K562 (cell line): Measurements from ENCODE around the gene ADORA3. TPM values are rescaled to one million over a fixed set of nuclear protein-coding genes. Genes with fewer than 3 reads are reported as not detected.

Experiments
- ATAC-seq: fragments of 200-7000 bp; cut with Tn5 transposase; 3 replicates; pipeline ENCODE4 v1.9.1; 2020; ENCODE audit warnings: moderate library complexity
- BruUV-seq: library from RNA; stranded (reverse); fragments of 400-500 nt; replicated peaks from 2 replicates; lab custom pipeline; 2021; lab: Mats Ljungman, UMichigan
- CTCF ChIA-PET: fragments of 300-600 bp; formaldehyde crosslinking; extraction: SDS; loops from one replicate; lab custom pipeline; 2021; ENCODE audit warnings: low intra/inter-chr PET ratio; lab: Yijun Ruan, JAX
- POLR2A ChIA-PET: fragments of 300-600, 350-650 bp; sonication (Branson Sonifier 250); formaldehyde crosslinking; extraction: SDS; loops from one replicate; lab custom pipeline; 2021; ENCODE audit warnings: antibody characterized with exemption, inconsistent platforms; lab: Yijun Ruan, JAX
- DNase-seq, 4 experiments: peaks; one replicate each; pipeline versions ENCODE4 v3.0.0 to v3.0.0-alpha.2; 2011 to 2018; ENCODE audit warnings: low spot score in 3 of 4, mixed read lengths in 3 of 4; ENCODE audit errors: extremely low read depth in 1 of 4
- FAIRE-seq: peaks from 2 replicates; lab custom pipeline; 2011; peaks lifted over from hg19 to GRCh38; lab: Jason Lieb, UNC
- H2AFZ ChIP-seq: 2 replicates; pipeline ENCODE4 v1.6.0; 2011; ENCODE audit warnings: low read depth, low read length, control low read depth, inconsistent platforms
- H3K27ac ChIP-seq: fragments of 200-600 bp; 3 replicates; pipeline ENCODE4 v1.8.0; 2011; ENCODE audit warnings: low read depth, mild to moderate bottlenecking, control low read depth, inconsistent platforms, low read length, moderate library complexity, mixed read lengths; ENCODE audit errors: extremely low read depth
- H3K27me3 ChIP-seq, 2 experiments: fragments of 300-600 bp in 1 of 2; 2 replicates in 1 of 2; 3 replicates in 1 of 2; pipeline versions ENCODE4 v1.6.0 to v1.8.0; 2011; ENCODE audit warnings: inconsistent platforms in 2 of 2, low read length in 2 of 2, mild to moderate bottlenecking in 1 of 2, mixed read lengths in 1 of 2, moderate library complexity in 1 of 2; ENCODE audit not compliant: control insufficient read depth in 2 of 2, insufficient read depth in 2 of 2
- H3K36me3 ChIP-seq: fragments of 300-600 bp; 3 replicates; pipeline ENCODE4 v1.8.0; 2011; ENCODE audit warnings: mild to moderate bottlenecking, low read length, inconsistent platforms; ENCODE audit not compliant: control insufficient read depth, insufficient read depth
- H3K4me1 ChIP-seq, 2 experiments: fragments of 200-600 bp in 1 of 2; replicated peaks in 1 of 2; 2 replicates in 1 of 2; 3 replicates in 1 of 2; pipeline versions ENCODE4 v1.5.1 to v1.8.0; 2011; ENCODE audit warnings: inconsistent platforms in 2 of 2, low read length in 2 of 2, mild to moderate bottlenecking in 1 of 2, mixed read lengths in 1 of 2, moderate library complexity in 1 of 2; ENCODE audit not compliant: control insufficient read depth in 2 of 2, insufficient read depth in 2 of 2
- H3K4me2 ChIP-seq: 2 replicates; pipeline ENCODE4 v1.6.1; 2011; ENCODE audit warnings: low read length, control low read depth, inconsistent platforms, mixed read lengths; ENCODE audit not compliant: insufficient read depth
- H3K4me3 ChIP-seq: fragments of 200-600 bp; sonication (generic), shearing (Covaris generic); 2 replicates; pipeline ENCODE4 v1.5.1; 2016; ENCODE audit warnings: control low read depth, inconsistent platforms
- H3K79me2 ChIP-seq: fragments of 200-600 bp; 3 replicates; pipeline ENCODE4 v1.8.0; 2011; ENCODE audit warnings: low read length, inconsistent platforms; ENCODE audit not compliant: control insufficient read depth, insufficient read depth
- H3K9ac ChIP-seq, 2 experiments: 2 replicates each; pipeline versions ENCODE4 v1.6.0 to v1.6.1; 2011; ENCODE audit warnings: low read depth in 2 of 2, low read length in 2 of 2, control low read depth in 1 of 2, inconsistent platforms in 1 of 2, mild to moderate bottlenecking in 1 of 2, mixed read lengths in 1 of 2; ENCODE audit not compliant: insufficient read depth in 1 of 2
- H3K9me1 ChIP-seq: one replicate; pipeline ENCODE4 v1.6.0; 2011; ENCODE audit warnings: inconsistent platforms, mild to moderate bottlenecking, low read length, moderate library complexity; ENCODE audit not compliant: control insufficient read depth, insufficient read depth
- H3K9me3 ChIP-seq: replicated peaks from 2 replicates; pipeline ENCODE4 v1.5.1; 2011; ENCODE audit warnings: low read depth, low read length, inconsistent platforms; ENCODE audit not compliant: control insufficient read depth, insufficient read depth
- H4K20me1 ChIP-seq: replicated peaks from 2 replicates; pipeline ENCODE4 v1.6.1; 2011; ENCODE audit warnings: low read length, inconsistent platforms, mixed read lengths; ENCODE audit not compliant: control insufficient read depth, insufficient read depth
- CEBPG ChIP-seq, 3 experiments: fragments of 200-800 bp in 1 of 3; sonication (Bioruptor generic) in 1 of 3; sonication (generic) in 1 of 3; formaldehyde crosslinking in 1 of 3; IDR thresholded peaks in 2 of 3; conservative IDR thresholded peaks in 1 of 3; 2 replicates each; pipeline versions ENCODE4 v1.6.1 to v1.8.0; 2016 to 2022; ENCODE audit warnings: missing compliant biosample characterization in 2 of 3, missing genetic modification characterization in 2 of 3, mild to moderate bottlenecking in 1 of 3, missing genetic modification reagents in 1 of 3
- E2F4 ChIP-seq: sonication (generic); formaldehyde crosslinking; IDR thresholded peaks from 2 replicates; pipeline ENCODE4 v1.8.0; 2022; ENCODE audit warnings: mild to moderate bottlenecking, low read depth, missing genetic modification reagents
- GMEB1 ChIP-seq: fragments of 250-450 bp; sonication (Bioruptor Pico); IDR thresholded peaks from 2 replicates; pipeline ENCODE4 v1.4.0; 2020; ENCODE audit warnings: mild to moderate bottlenecking
- HMBOX1 ChIP-seq: sonication (generic); IDR thresholded peaks from 2 replicates; pipeline ENCODE4 v1.6.1; 2016
- IRF9 ChIP-seq: fragments of 450-650 bp; IDR thresholded peaks from 2 replicates; pipeline ENCODE4 v1.6.1; 2016; ENCODE audit warnings: missing biosample characterization, missing genetic modification characterization
- NR4A1 ChIP-seq, 2 experiments: fragments of 250-450 bp in 1 of 2; fragments of 450-650 bp in 1 of 2; sonication (Bioruptor Pico) in 1 of 2; IDR thresholded peaks; 2 replicates each; pipeline versions ENCODE4 v1.4.0 to v1.6.1; 2016 to 2020; ENCODE audit warnings: mild to moderate bottlenecking in 2 of 2, missing compliant biosample characterization in 1 of 2, missing genetic modification characterization in 1 of 2, moderate library complexity in 1 of 2
- RCOR1 ChIP-seq, 2 experiments: IDR thresholded peaks; 2 replicates each; pipeline ENCODE4 v1.6.1; 2012; ENCODE audit warnings: low read depth in 2 of 2, low read length in 2 of 2, borderline replicate concordance in 1 of 2, improper control_type of control experiment in 1 of 2
- WGBS: fragments of 100-300 bp; shearing (Covaris generic); methylation state at CpG from one replicate; pipeline ENCODE4 v1.1.6; 2016; ENCODE audit warnings: low coverage, mixed read lengths; ENCODE audit not compliant: insufficient coverage; ENCODE audit errors: missing lambda C conversion rate; 5-methylcytosine and 5-hydroxymethylcytosine counted together
- in situ Hi-C: fragments of 300-500 bp; cut with MboI; formaldehyde crosslinking; loops from 4 replicates; pipeline ENCODE4 v1.15.0; 2018; ENCODE audit warnings: inconsistent platforms, mixed read lengths
- intact Hi-C: fragments of 100-400 bp; cut with micrococcal nuclease; formaldehyde crosslinking; loops from 2 replicates; pipeline ENCODE4 v1.14.2; 2022
- polyA plus RNA-seq, 8 experiments: library from polyadenylated mRNA; depleted of rRNA in 4 of 8; stranded (reverse) in 5 of 8; unstranded in 3 of 8; fragments of >200 nt; fragmentation: Nextera tagmentation in 2 of 8; fragmentation: Illumina TruSeq in 1 of 8; extraction: Ambion mirVana in 2 of 8; extraction: Trizol in 1 of 8; gene quantifications; 2 replicates each; pipeline versions ENCODE4 v1.2.1 to v1.2.3, GENCODE V29; 2011 to 2014; ENCODE audit warnings: inconsistent platforms in 1 of 8, missing spikeins in 1 of 8
- total RNA-seq, 7 experiments: library from RNA; depleted of rRNA in 6 of 7; stranded (reverse); fragments of >200 nt in 6 of 7; fragmentation: Illumina TruSeq in 2 of 7; extraction: Trizol in 2 of 7; gene quantifications; 2 replicates each; pipeline versions ENCODE4 v1.2.1 to v1.2.3, GENCODE V29; 2011 to 2021; ENCODE audit warnings: low replicate concordance in 1 of 7

ADORA3 gene
- total and polyA plus RNA-seq, 9 of the 15 experiments (the other 6 are each of a cell fraction or from before 2014, with no cell fraction given), result 0.09 to 0.35 (median 0.16) TPM; not detected in 3

GRCh38 chr1:111512931-111513330, 9.5 kb upstream of the ADORA3 start:
- peaks cover 3% of the 10 kb centered on the region for H3K9me1 ChIP-seq
- H3K36me3 ChIP-seq, result no peaks in the 10 kb centered on the region
- TF ChIP-seq CEBPG (CRISPR knock-in tag; IDR thresholded peaks at IDR 0.05), result no peak
- no peak for TF ChIP-seq CEBPG (tag; conservative IDR thresholded peaks at IDR 0.05 in 1 of 2, IDR thresholded peaks at IDR 0.05 in 1 of 2)
- no peak for TF ChIP-seq NR4A1 (CRISPR knock-in tag; IDR thresholded peaks at IDR 0.05)
- no peak for TF ChIP-seq NR4A1 (tag; IDR thresholded peaks at IDR 0.05)
- no peak for TF ChIP-seq HMBOX1
- no peak for TF ChIP-seq E2F4 (CRISPR knock-in tag)
- no peak for TF ChIP-seq GMEB1
- TF ChIP-seq IRF9 (tag), result no peak
- no peak for TF ChIP-seq RCOR1 (IDR thresholded peaks at IDR 0.05; ENCODE audit: borderline replicate concordance in 1 of 2, low read depth in 2 of 2, low read length in 2 of 2)
- WGBS, result 85% methylated on average over 3 of the region's 3 CpGs
- no peak overlapping the region for H2AFZ ChIP-seq
- no peaks in the 10 kb centered on the region for H3K9me3 ChIP-seq
- ChIA-PET POLR2A (interaction anchor here (0.7 to 1.0 kb wide), 4 partner anchors 22 to 244 kb away, joined by 3 to 4 read pairs (median 3); no protein-coding TSS in a partner anchor), CTCF (no interaction called here)
- H3K27me3 ChIP-seq, result no peaks in the 10 kb centered on the region
- in situ Hi-C loops (no loop called here), intact Hi-C loops (no loop called here)
- H3K9ac ChIP-seq, result no peak overlapping the region
- H3K4me2 ChIP-seq, result no peak overlapping the region
- no peaks in the 10 kb centered on the region for H3K79me2 ChIP-seq
- ATAC-seq (no peak), FAIRE-seq (no peak), DNase-seq (no peak)
- H3K27ac ChIP-seq, result no peak overlapping the region
- H3K4me3 ChIP-seq, result no peak overlapping the region
- no peaks in the 10 kb centered on the region for H4K20me1 ChIP-seq
- no TSS peak for BruUV-seq
- peaks cover 17 to 28% of the 10 kb centered on the region in 2 experiments for H3K4me1 ChIP-seq
